Measurements from ENCODE around the gene HNMT.

The HNMT gene

GRCh38 chr2:137944714-137945113 is 19.6 kb upstream of the HNMT start:
- no peak for DNase-seq
- Histone ChIP-seq H3K36me3 (ENCODE audit: insufficient read depth, low read length) (no peaks in the 10 kb centered on the region), H3K4me1 (ENCODE audit: insufficient read depth, low read length) (no peaks in the 10 kb centered on the region), H4K20me1 (ENCODE audit: insufficient read depth, low read length) (no peaks in the 10 kb centered on the region), H2AFZ (ENCODE audit: low read depth, low read length) (no peak overlapping the region), H3K27ac (ENCODE audit: low read length) (no peak overlapping the region), H3K27me3 (ENCODE audit: insufficient read depth, low read length, poor library complexity) (no peaks in the 10 kb centered on the region), H3K9me3 (ENCODE audit: insufficient read depth, low read length, severe bottlenecking) (no peaks in the 10 kb centered on the region), H3K79me2 (ENCODE audit: insufficient read depth, low read length) (no peaks in the 10 kb centered on the region), H3K9ac (ENCODE audit: low read depth, low read length) (no peak overlapping the region), H3K4me3 (ENCODE audit: low read depth in 1 of 2, low read length in 2 of 2) (no peak overlapping the region), H3K4me2 (ENCODE audit: insufficient read depth, low read length) (no peak overlapping the region)
- no peak for TF ChIP-seq EZH2 (IDR thresholded peaks at IDR 0.05; ENCODE audit: borderline replicate concordance, low read depth, low read length, severe bottlenecking)
- no peak for TF ChIP-seq CTCF (IDR thresholded peaks at IDR 0.05; ENCODE audit: borderline replicate concordance, extremely low read depth, low read length, poor library complexity, severe bottlenecking)
- ATAC-seq (ENCODE audit: insufficient read depth, low read depth), result no peak

DNA sequence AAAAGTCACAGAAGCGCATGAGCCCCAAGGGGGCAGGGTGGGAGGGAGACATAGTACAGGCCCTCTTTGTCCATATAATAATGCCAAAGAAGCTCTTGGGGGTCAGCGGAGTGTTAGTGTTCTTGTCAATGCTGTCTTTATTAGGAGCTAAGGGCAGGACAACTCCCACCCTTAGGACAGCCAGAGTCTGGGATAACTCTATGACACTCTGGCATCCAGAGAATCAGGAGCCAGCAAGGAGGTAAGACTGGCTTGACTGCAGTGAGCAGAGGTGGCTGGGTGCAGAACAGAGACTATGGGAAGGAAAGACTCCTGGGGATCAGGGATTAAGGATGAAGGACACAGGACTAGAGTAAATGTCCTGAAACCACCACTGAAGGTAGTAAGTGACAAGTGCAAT is 19.0 kb upstream of the HNMT start:
- ATAC-seq (ENCODE audit: insufficient read depth, low read depth) (no peak), DNase-seq (no peak)
- Histone ChIP-seq H3K9me3 (ENCODE audit: insufficient read depth, low read length, severe bottlenecking) (no peaks in the 10 kb centered on the region), H3K27me3 (ENCODE audit: insufficient read depth, low read length, poor library complexity) (no peaks in the 10 kb centered on the region), H3K27ac (ENCODE audit: low read length) (no peak overlapping the region), H3K9ac (ENCODE audit: low read depth, low read length) (no peak overlapping the region), H3K36me3 (ENCODE audit: insufficient read depth, low read length) (no peaks in the 10 kb centered on the region), H3K4me2 (ENCODE audit: insufficient read depth, low read length) (no peak overlapping the region), H3K4me1 (ENCODE audit: insufficient read depth, low read length) (no peaks in the 10 kb centered on the region), H4K20me1 (ENCODE audit: insufficient read depth, low read length) (no peaks in the 10 kb centered on the region), H2AFZ (ENCODE audit: low read depth, low read length) (no peak overlapping the region), H3K4me3 (ENCODE audit: low read depth in 1 of 2, low read length in 2 of 2) (no peak overlapping the region), H3K79me2 (ENCODE audit: insufficient read depth, low read length) (no peaks in the 10 kb centered on the region)
- no peak for TF ChIP-seq EZH2 (IDR thresholded peaks at IDR 0.05; ENCODE audit: borderline replicate concordance, low read depth, low read length, severe bottlenecking)
- no peak for TF ChIP-seq CTCF (IDR thresholded peaks at IDR 0.05; ENCODE audit: borderline replicate concordance, extremely low read depth, low read length, poor library complexity, severe bottlenecking)

- no peak overlapping the region for H3K4me3 ChIP-seq (ENCODE audit: low read depth in 1 of 2, low read length in 2 of 2)
- ATAC-seq (ENCODE audit: insufficient read depth, low read depth) (no peak), DNase-seq (no peak)
- no peak overlapping the region for H3K27ac ChIP-seq (ENCODE audit: low read length)
- H3K36me3 ChIP-seq (ENCODE audit: insufficient read depth, low read length), result no peaks in the 10 kb centered on the region
- no peaks in the 10 kb centered on the region for H3K79me2 ChIP-seq (ENCODE audit: insufficient read depth, low read length)
- H3K4me2 ChIP-seq (ENCODE audit: insufficient read depth, low read length), result no peak overlapping the region
- no peaks in the 10 kb centered on the region for H3K4me1 ChIP-seq (ENCODE audit: insufficient read depth, low read length)
- H4K20me1 ChIP-seq (ENCODE audit: insufficient read depth, low read length), result no peaks in the 10 kb centered on the region
- no peaks in the 10 kb centered on the region for H3K27me3 ChIP-seq (ENCODE audit: insufficient read depth, low read length, poor library complexity)
- no peak overlapping the region for H3K9ac ChIP-seq (ENCODE audit: low read depth, low read length)
- H2AFZ ChIP-seq (ENCODE audit: low read depth, low read length), result no peak overlapping the region
- TF ChIP-seq EZH2 (IDR thresholded peaks at IDR 0.05; ENCODE audit: borderline replicate concordance, low read depth, low read length, severe bottlenecking), result no peak
- no peak for TF ChIP-seq CTCF (IDR thresholded peaks at IDR 0.05; ENCODE audit: borderline replicate concordance, extremely low read depth, low read length, poor library complexity, severe bottlenecking)
- no peaks in the 10 kb centered on the region for H3K9me3 ChIP-seq (ENCODE audit: insufficient read depth, low read length, severe bottlenecking)
These were observed 18.0 kb upstream of the HNMT start for GRCh38 chr2:137946227-137946626.

Measured in DND-41 (cell line).